K562 (cell line): ENCODE measurements around the gene CALML6. TPM values are rescaled to one million over a fixed set of nuclear protein-coding genes. Genes with fewer than 3 reads are reported as not detected.

Experiments
- ATAC-seq: fragments of 200-7000 bp; cut with Tn5 transposase; 3 replicates; pipeline ENCODE4 v1.9.1; 2020; ENCODE audit warnings: moderate library complexity
- BruUV-seq: library from RNA; stranded (reverse); fragments of 400-500 nt; replicated peaks from 2 replicates; lab custom pipeline; 2021; lab: Mats Ljungman, UMichigan
- CTCF ChIA-PET: fragments of 300-600 bp; formaldehyde crosslinking; extraction: SDS; loops from one replicate; lab custom pipeline; 2021; ENCODE audit warnings: low intra/inter-chr PET ratio; lab: Yijun Ruan, JAX
- POLR2A ChIA-PET: fragments of 300-600, 350-650 bp; sonication (Branson Sonifier 250); formaldehyde crosslinking; extraction: SDS; loops from one replicate; lab custom pipeline; 2021; ENCODE audit warnings: antibody characterized with exemption, inconsistent platforms; lab: Yijun Ruan, JAX
- DNase-seq, 4 experiments: peaks; one replicate each; pipeline versions ENCODE4 v3.0.0 to v3.0.0-alpha.2; 2011 to 2018; ENCODE audit warnings: low spot score in 3 of 4, mixed read lengths in 3 of 4; ENCODE audit errors: extremely low read depth in 1 of 4
- FAIRE-seq: peaks from 2 replicates; lab custom pipeline; 2011; peaks lifted over from hg19 to GRCh38; lab: Jason Lieb, UNC
- H2AFZ ChIP-seq: 2 replicates; pipeline ENCODE4 v1.6.0; 2011; ENCODE audit warnings: low read depth, low read length, control low read depth, inconsistent platforms
- H3K27ac ChIP-seq: fragments of 200-600 bp; 3 replicates; pipeline ENCODE4 v1.8.0; 2011; ENCODE audit warnings: low read depth, mild to moderate bottlenecking, control low read depth, inconsistent platforms, low read length, moderate library complexity, mixed read lengths; ENCODE audit errors: extremely low read depth
- H3K27me3 ChIP-seq, 2 experiments: fragments of 300-600 bp in 1 of 2; 2 replicates in 1 of 2; 3 replicates in 1 of 2; pipeline versions ENCODE4 v1.6.0 to v1.8.0; 2011; ENCODE audit warnings: inconsistent platforms in 2 of 2, low read length in 2 of 2, mild to moderate bottlenecking in 1 of 2, mixed read lengths in 1 of 2, moderate library complexity in 1 of 2; ENCODE audit not compliant: control insufficient read depth in 2 of 2, insufficient read depth in 2 of 2
- H3K36me3 ChIP-seq: fragments of 300-600 bp; 3 replicates; pipeline ENCODE4 v1.8.0; 2011; ENCODE audit warnings: mild to moderate bottlenecking, low read length, inconsistent platforms; ENCODE audit not compliant: control insufficient read depth, insufficient read depth
- H3K4me1 ChIP-seq, 2 experiments: fragments of 200-600 bp in 1 of 2; replicated peaks in 1 of 2; 2 replicates in 1 of 2; 3 replicates in 1 of 2; pipeline versions ENCODE4 v1.5.1 to v1.8.0; 2011; ENCODE audit warnings: inconsistent platforms in 2 of 2, low read length in 2 of 2, mild to moderate bottlenecking in 1 of 2, mixed read lengths in 1 of 2, moderate library complexity in 1 of 2; ENCODE audit not compliant: control insufficient read depth in 2 of 2, insufficient read depth in 2 of 2
- H3K4me2 ChIP-seq: 2 replicates; pipeline ENCODE4 v1.6.1; 2011; ENCODE audit warnings: low read length, control low read depth, inconsistent platforms, mixed read lengths; ENCODE audit not compliant: insufficient read depth
- H3K4me3 ChIP-seq: fragments of 200-600 bp; sonication (generic), shearing (Covaris generic); 2 replicates; pipeline ENCODE4 v1.5.1; 2016; ENCODE audit warnings: control low read depth, inconsistent platforms
- H3K79me2 ChIP-seq: fragments of 200-600 bp; 3 replicates; pipeline ENCODE4 v1.8.0; 2011; ENCODE audit warnings: low read length, inconsistent platforms; ENCODE audit not compliant: control insufficient read depth, insufficient read depth
- H3K9ac ChIP-seq, 2 experiments: 2 replicates each; pipeline versions ENCODE4 v1.6.0 to v1.6.1; 2011; ENCODE audit warnings: low read depth in 2 of 2, low read length in 2 of 2, control low read depth in 1 of 2, inconsistent platforms in 1 of 2, mild to moderate bottlenecking in 1 of 2, mixed read lengths in 1 of 2; ENCODE audit not compliant: insufficient read depth in 1 of 2
- H3K9me1 ChIP-seq: one replicate; pipeline ENCODE4 v1.6.0; 2011; ENCODE audit warnings: inconsistent platforms, mild to moderate bottlenecking, low read length, moderate library complexity; ENCODE audit not compliant: control insufficient read depth, insufficient read depth
- H3K9me3 ChIP-seq: replicated peaks from 2 replicates; pipeline ENCODE4 v1.5.1; 2011; ENCODE audit warnings: low read depth, low read length, inconsistent platforms; ENCODE audit not compliant: control insufficient read depth, insufficient read depth
- H4K20me1 ChIP-seq: replicated peaks from 2 replicates; pipeline ENCODE4 v1.6.1; 2011; ENCODE audit warnings: low read length, inconsistent platforms, mixed read lengths; ENCODE audit not compliant: control insufficient read depth, insufficient read depth
- FIP1L1 ChIP-seq: fragments of 200-400 bp; formaldehyde crosslinking; IDR thresholded peaks from 2 replicates; pipeline ENCODE4 v1.6.1; 2018; ENCODE audit warnings: mild to moderate bottlenecking, low read depth, low read length; ENCODE audit not compliant: poor library complexity, severe bottlenecking
- HDAC6 ChIP-seq: IDR thresholded peaks from 2 replicates; pipeline ENCODE4 v1.6.1; 2012; ENCODE audit warnings: low read depth, mild to moderate bottlenecking, control low read depth, inconsistent platforms, low read length, moderate library complexity
- NEUROD1 ChIP-seq: fragments of 150-350 bp; IDR thresholded peaks from 2 replicates; pipeline ENCODE4 v1.6.1; 2014; ENCODE audit warnings: borderline replicate concordance, low read length, low read depth; ENCODE audit not compliant: partially characterized antibody
- NFXL1 ChIP-seq: fragments of 450-650 bp; formaldehyde crosslinking; IDR thresholded peaks from 2 replicates; pipeline ENCODE4 v1.4.0; 2021; ENCODE audit warnings: mild to moderate bottlenecking
- SIN3A ChIP-seq, 2 experiments: fragments of 150-350 bp in 1 of 2; IDR thresholded peaks; 2 replicates each; pipeline ENCODE4 v1.6.1; 2011 to 2016; ENCODE audit warnings: borderline replicate concordance in 2 of 2, low read depth in 2 of 2, low read length in 2 of 2, mild to moderate bottlenecking in 2 of 2, moderate library complexity in 2 of 2; ENCODE audit not compliant: control insufficient read depth in 1 of 2
- ZNF785 ChIP-seq: fragments of 250-450 bp; sonication (Bioruptor Pico); IDR thresholded peaks from 2 replicates; pipeline ENCODE4 v1.4.0; 2020; ENCODE audit warnings: mild to moderate bottlenecking
- WGBS: fragments of 100-300 bp; shearing (Covaris generic); methylation state at CpG from one replicate; pipeline ENCODE4 v1.1.6; 2016; ENCODE audit warnings: low coverage, mixed read lengths; ENCODE audit not compliant: insufficient coverage; ENCODE audit errors: missing lambda C conversion rate; 5-methylcytosine and 5-hydroxymethylcytosine counted together
- in situ Hi-C: fragments of 300-500 bp; cut with MboI; formaldehyde crosslinking; loops from 4 replicates; pipeline ENCODE4 v1.15.0; 2018; ENCODE audit warnings: inconsistent platforms, mixed read lengths
- intact Hi-C: fragments of 100-400 bp; cut with micrococcal nuclease; formaldehyde crosslinking; loops from 2 replicates; pipeline ENCODE4 v1.14.2; 2022
- polyA plus RNA-seq, 8 experiments: library from polyadenylated mRNA; depleted of rRNA in 4 of 8; stranded (reverse) in 5 of 8; unstranded in 3 of 8; fragments of >200 nt; fragmentation: Nextera tagmentation in 2 of 8; fragmentation: Illumina TruSeq in 1 of 8; extraction: Ambion mirVana in 2 of 8; extraction: Trizol in 1 of 8; gene quantifications; 2 replicates each; pipeline versions ENCODE4 v1.2.1 to v1.2.3, GENCODE V29; 2011 to 2014; ENCODE audit warnings: inconsistent platforms in 1 of 8, missing spikeins in 1 of 8
- total RNA-seq, 7 experiments: library from RNA; depleted of rRNA in 6 of 7; stranded (reverse); fragments of >200 nt in 6 of 7; fragmentation: Illumina TruSeq in 2 of 7; extraction: Trizol in 2 of 7; gene quantifications; 2 replicates each; pipeline versions ENCODE4 v1.2.1 to v1.2.3, GENCODE V29; 2011 to 2021; ENCODE audit warnings: low replicate concordance in 1 of 7
- TF ChIP-seq, protein P1 (sequence below): sonication (generic); formaldehyde crosslinking; IDR thresholded peaks from 2 replicates; pipeline ENCODE4 v1.8.0; 2023; ENCODE audit warnings: mild to moderate bottlenecking, missing genetic modification reagents

The CALML6 gene
- total and polyA plus RNA-seq, 9 of the 15 experiments (the other 6 are each of a cell fraction or from before 2014, with no cell fraction given), result 0.14 TPM; not detected in 8

DNA sequence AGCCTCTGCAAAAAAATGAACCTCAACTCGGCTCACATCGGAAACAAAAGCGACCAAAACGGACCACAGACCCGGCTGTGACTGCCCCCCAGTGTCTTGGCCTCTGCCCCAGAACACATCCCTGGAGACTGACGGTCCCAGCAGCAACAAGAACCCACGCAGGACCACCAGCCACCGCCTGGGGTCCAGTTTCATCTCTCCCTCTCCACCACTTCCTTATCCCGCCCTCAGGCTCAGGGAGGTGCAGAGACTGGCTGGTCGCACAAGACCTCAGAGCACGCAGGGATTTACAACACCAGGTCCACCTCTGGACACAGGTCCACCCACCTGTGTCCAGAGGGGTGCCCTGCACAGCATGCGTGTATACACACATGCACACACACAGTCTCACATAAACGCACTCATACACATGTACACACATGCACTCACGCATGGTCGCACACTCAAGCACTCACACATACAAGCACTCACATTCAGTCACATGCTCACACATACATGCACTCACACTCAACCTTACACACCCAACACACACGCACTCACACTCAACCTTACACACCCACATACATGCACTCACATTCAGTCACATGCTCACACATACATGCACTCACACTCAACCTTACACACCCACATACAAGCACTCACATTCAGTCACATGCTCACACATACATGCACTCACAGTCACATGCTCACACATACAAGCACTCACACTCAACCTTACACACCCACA lies 22.7 kb downstream of the CALML6 start:
- WGBS, result 15% methylated on average over 15 of the region's 16 CpGs
- CTCF ChIA-PET, result no interaction called here
- Histone ChIP-seq H3K4me3 (no peak overlapping the region), H3K9me3 (peaks cover 9% of the 10 kb centered on the region; the same call in 1 of the 2 replicates), H3K9me1 (no peaks in the 10 kb centered on the region), H3K4me2 (no peak overlapping the region), H3K79me2 (no peaks in the 10 kb centered on the region), H3K9ac (no peak overlapping the region), H3K27me3 (peaks cover 38 to 78% of the 10 kb centered on the region in 2 experiments), H3K4me1 (peaks cover 0 to 23% of the 10 kb centered on the region in 2 experiments; a peak in 1 of 5 replicates), H4K20me1 (peaks cover 3% of the 10 kb centered on the region; the same call in 1 of the 2 replicates), H3K27ac (no peak overlapping the region), H3K36me3 (no peaks in the 10 kb centered on the region), H2AFZ (no peak overlapping the region)
- no TSS peak for BruUV-seq
- ATAC-seq (no peak), DNase-seq (no peak), FAIRE-seq (no peak)
- in situ Hi-C loops (no loop called here), intact Hi-C loops (no loop called here)
- POLR2A ChIA-PET, result no interaction called here
- no peak for TF ChIP-seq NEUROD1
- TF ChIP-seq, protein P1, sequence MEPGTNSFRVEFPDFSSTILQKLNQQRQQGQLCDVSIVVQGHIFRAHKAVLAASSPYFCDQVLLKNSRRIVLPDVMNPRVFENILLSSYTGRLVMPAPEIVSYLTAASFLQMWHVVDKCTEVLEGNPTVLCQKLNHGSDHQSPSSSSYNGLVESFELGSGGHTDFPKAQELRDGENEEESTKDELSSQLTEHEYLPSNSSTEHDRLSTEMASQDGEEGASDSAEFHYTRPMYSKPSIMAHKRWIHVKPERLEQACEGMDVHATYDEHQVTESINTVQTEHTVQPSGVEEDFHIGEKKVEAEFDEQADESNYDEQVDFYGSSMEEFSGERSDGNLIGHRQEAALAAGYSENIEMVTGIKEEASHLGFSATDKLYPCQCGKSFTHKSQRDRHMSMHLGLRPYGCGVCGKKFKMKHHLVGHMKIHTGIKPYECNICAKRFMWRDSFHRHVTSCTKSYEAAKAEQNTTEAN (CRISPR knock-in tag), result peak; percentile 92; the same call in 1 of the 2 replicates
- TF ChIP-seq ZNF785, result no peak
- no peak for TF ChIP-seq NFXL1 (CRISPR knock-in tag)
- no peak for TF ChIP-seq HDAC6
- TF ChIP-seq SIN3A (IDR thresholded peaks at IDR 0.05; ENCODE audit: borderline replicate concordance in 2 of 2, control insufficient read depth in 1 of 2, low read depth in 2 of 2, low read length in 2 of 2), result no peak
- no peak for TF ChIP-seq FIP1L1
